BLaER1 (cell line): ENCODE results near the gene KCNIP4.

Source experiments
- H3K27ac ChIP-seq: shearing (Covaris generic); formaldehyde crosslinking; 2 replicates; pipeline ENCODE4 v1.8.1; 2022
- H3K27me3 ChIP-seq: shearing (Covaris generic); formaldehyde crosslinking; 2 replicates; pipeline ENCODE4 v1.8.1; 2022
- H3K36me3 ChIP-seq: shearing (Covaris generic); formaldehyde crosslinking; 2 replicates; pipeline ENCODE4 v1.8.1; 2022
- H3K4me1 ChIP-seq: shearing (Covaris generic); formaldehyde crosslinking; 2 replicates; pipeline ENCODE4 v1.8.1; 2022
- H3K4me2 ChIP-seq: shearing (Covaris generic); formaldehyde crosslinking; 2 replicates; pipeline ENCODE4 v1.8.1; 2022
- H3K4me3 ChIP-seq: shearing (Covaris generic); formaldehyde crosslinking; 2 replicates; pipeline ENCODE4 v1.8.1; 2022
- H3K9ac ChIP-seq: shearing (Covaris generic); formaldehyde crosslinking; 2 replicates; pipeline ENCODE4 v1.8.1; 2022
- H3K9me3 ChIP-seq: shearing (Covaris generic); formaldehyde crosslinking; 2 replicates; pipeline ENCODE4 v1.8.1; 2022
- H4K20me1 ChIP-seq: shearing (Covaris generic); formaldehyde crosslinking; 2 replicates; pipeline ENCODE4 v1.8.1; 2022
- Cebpa-rat ChIP-seq: shearing (Covaris generic); IDR thresholded peaks from 2 replicates; pipeline ENCODE4 v1.8.1; 2022

KCNIP4 gene

DNA sequence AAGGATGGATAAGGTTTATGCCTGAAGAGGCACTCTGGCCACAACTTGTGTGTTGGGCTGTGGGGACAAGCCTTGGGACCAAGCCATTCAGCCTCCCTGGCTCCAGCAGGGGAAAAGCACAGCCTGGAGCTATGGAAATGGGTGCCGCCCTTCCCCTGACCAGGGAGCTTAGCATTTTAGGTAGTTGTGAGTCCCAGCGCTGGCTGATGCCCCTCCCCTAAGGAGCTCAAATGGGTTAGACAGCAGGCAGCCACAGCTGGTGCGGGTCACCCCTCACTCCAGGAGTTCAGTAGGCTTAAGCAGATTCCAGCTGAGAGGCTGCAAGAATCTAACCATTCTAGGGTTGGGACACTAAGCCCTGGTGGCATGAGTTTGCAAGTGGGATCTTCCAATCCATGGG, 172.9 kb downstream of the KCNIP4 start:
- Histone ChIP-seq H3K4me1 (peaks cover 7% of the 10 kb centered on the region; the same call in 1 of the 2 replicates), H3K4me2 (no peak overlapping the region), H3K4me3 (no peak overlapping the region), H3K9ac (no peak overlapping the region), H3K9me3 (no peaks in the 10 kb centered on the region), H3K27me3 (no peaks in the 10 kb centered on the region), H4K20me1 (no peaks in the 10 kb centered on the region), H3K27ac (no peak overlapping the region), H3K36me3 (no peaks in the 10 kb centered on the region)
- TF ChIP-seq Cebpa-rat = no peak

DNA sequence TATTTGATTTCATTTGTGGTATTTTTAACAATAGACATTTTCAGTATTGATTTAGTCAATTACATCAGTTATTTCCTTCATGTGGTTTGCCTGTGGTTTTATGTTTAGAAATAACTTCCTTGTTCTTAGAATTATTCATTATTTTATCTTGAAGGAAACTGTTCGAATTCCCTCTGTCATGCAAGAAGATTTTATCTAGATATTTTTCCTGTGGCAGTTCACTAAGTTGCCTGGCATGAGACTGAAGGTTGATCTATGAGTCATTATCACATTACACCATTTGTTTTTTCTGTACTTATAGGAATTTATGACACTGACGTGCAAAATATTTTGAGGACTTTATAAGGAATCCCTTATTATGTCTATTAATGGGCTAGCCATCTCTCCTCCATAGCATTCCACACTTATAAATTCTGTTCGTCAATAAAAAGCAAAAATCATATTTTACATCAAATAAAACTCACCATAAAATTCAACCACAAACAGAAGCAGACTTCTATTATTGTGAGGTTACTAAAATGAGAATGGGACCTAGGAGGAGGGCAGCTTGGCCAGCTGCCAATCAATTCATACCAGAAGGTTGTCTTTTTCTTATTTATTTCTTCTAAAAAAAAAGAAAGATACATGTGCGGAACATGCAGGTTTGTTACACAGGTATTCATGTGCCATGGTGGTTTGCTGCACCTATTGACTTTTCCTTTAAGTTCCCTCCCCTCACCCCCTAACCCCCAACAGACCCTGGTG, 179.0 kb downstream of the KCNIP4 start:
- peaks cover 9% of the 10 kb centered on the region for H3K4me1 ChIP-seq
- H3K4me3 ChIP-seq = no peak overlapping the region
- TF ChIP-seq Cebpa-rat = no peak
- H3K27me3 ChIP-seq = no peaks in the 10 kb centered on the region
- no peaks in the 10 kb centered on the region for H3K36me3 ChIP-seq
- peak overlapping the region; percentile 25; the same call in 1 of the 2 replicates for H3K4me2 ChIP-seq
- H3K27ac ChIP-seq = no peak overlapping the region
- H4K20me1 ChIP-seq = no peaks in the 10 kb centered on the region
- no peak overlapping the region for H3K9ac ChIP-seq
- H3K9me3 ChIP-seq = no peaks in the 10 kb centered on the region

GRCh38 chr4:21768349-21769310, 179.9 kb downstream of the KCNIP4 start:
- Histone ChIP-seq H3K9me3 (no peaks in the 10 kb centered on the region), H3K27me3 (no peaks in the 10 kb centered on the region), H3K4me1 (peaks cover 9% of the 10 kb centered on the region), H3K27ac (no peak overlapping the region), H3K4me2 (peak overlapping the region; percentile 25; the same call in 1 of the 2 replicates), H4K20me1 (no peaks in the 10 kb centered on the region), H3K36me3 (no peaks in the 10 kb centered on the region), H3K9ac (no peak overlapping the region), H3K4me3 (no peak overlapping the region)
- TF ChIP-seq Cebpa-rat = no peak

DNA sequence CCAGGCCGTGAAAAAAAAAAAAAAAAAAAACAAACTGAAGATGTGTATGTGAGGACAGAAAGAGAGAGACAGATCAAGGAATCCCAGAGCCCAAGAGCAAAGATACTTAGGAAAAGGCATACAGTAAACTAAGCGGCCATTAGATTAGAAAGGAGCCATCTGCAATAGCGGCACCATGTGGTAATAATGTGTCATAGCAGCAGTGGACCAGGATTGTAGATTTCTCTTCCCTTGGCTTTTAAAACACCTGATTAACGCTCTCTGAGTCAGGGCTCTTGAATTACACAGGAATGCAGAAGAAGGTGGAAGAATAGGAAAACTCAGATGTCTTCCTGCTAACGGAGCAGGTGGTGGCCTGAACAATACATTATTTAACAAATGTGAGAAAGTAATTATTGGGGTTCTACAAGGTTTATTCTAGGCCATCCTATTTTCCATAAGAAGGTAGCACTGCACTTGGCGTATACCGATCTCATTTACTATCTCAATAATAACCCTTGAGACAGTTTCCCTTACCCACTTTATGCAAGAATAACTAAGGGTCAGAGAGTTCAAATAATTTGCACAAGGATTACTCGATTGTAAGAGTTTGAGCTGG, 182.7 kb downstream of the KCNIP4 start:
- Histone ChIP-seq H3K27ac (no peak overlapping the region), H3K27me3 (no peaks in the 10 kb centered on the region), H3K4me1 (peaks cover 9% of the 10 kb centered on the region)

GRCh38 chr4:21763855-21764254, 184.7 kb downstream of the KCNIP4 start:
- no peaks in the 10 kb centered on the region for H3K9me3 ChIP-seq
- no peak overlapping the region for H3K4me3 ChIP-seq
- H3K9ac ChIP-seq = no peak overlapping the region
- H3K27ac ChIP-seq = no peak overlapping the region
- no peaks in the 10 kb centered on the region for H4K20me1 ChIP-seq
- H3K27me3 ChIP-seq = no peaks in the 10 kb centered on the region
- H3K4me1 ChIP-seq = peaks cover under 1% of the 10 kb centered on the region; the same call in 1 of the 2 replicates
- H3K36me3 ChIP-seq = no peaks in the 10 kb centered on the region
- TF ChIP-seq Cebpa-rat = no peak
- no peak overlapping the region for H3K4me2 ChIP-seq

More for the DNA sequence above, 182.7 kb downstream of the KCNIP4 start:
- no peaks in the 10 kb centered on the region for H3K9me3 ChIP-seq
- TF ChIP-seq Cebpa-rat = no peak
- H3K36me3 ChIP-seq = no peaks in the 10 kb centered on the region
- H3K4me2 ChIP-seq = no peak overlapping the region
- H3K9ac ChIP-seq = no peak overlapping the region
- no peak overlapping the region for H3K4me3 ChIP-seq
- H4K20me1 ChIP-seq = no peaks in the 10 kb centered on the region

DNA sequence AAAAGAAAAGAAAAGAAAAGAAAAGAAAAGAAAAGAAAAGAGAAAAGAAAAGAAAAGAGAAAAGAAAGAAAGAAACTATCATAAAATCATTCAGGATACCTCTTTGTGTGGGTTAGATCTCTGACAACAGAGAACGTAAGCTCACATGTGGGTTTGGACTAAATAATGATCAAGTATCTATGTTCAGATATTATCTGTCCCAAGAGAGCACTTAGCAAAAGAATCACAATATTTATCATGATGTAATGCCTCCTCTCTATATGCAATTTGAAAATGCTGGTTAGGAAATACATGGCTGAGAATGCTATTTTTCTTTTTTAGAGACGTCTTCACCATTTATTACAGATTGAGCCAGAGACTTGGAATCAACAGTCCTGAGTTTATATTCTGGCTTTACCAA, 191.3 kb downstream of the KCNIP4 start:
- Histone ChIP-seq H3K36me3 (no peaks in the 10 kb centered on the region), H3K4me3 (no peak overlapping the region), H4K20me1 (no peaks in the 10 kb centered on the region), H3K27me3 (no peaks in the 10 kb centered on the region), H3K9ac (no peak overlapping the region), H3K27ac (no peak overlapping the region), H3K4me1 (no peaks in the 10 kb centered on the region), H3K9me3 (no peaks in the 10 kb centered on the region), H3K4me2 (no peak overlapping the region)
- no peak for TF ChIP-seq Cebpa-rat

- Histone ChIP-seq H4K20me1 (no peaks in the 10 kb centered on the region), H3K4me2 (no peak overlapping the region), H3K9ac (no peak overlapping the region), H3K27me3 (no peaks in the 10 kb centered on the region), H3K27ac (no peak overlapping the region), H3K36me3 (no peaks in the 10 kb centered on the region), H3K4me1 (no peaks in the 10 kb centered on the region), H3K4me3 (no peak overlapping the region), H3K9me3 (no peaks in the 10 kb centered on the region)
- no peak for TF ChIP-seq Cebpa-rat
Measured at GRCh38 chr4:21753084-21753760, 195.3 kb downstream of the KCNIP4 start.

DNA sequence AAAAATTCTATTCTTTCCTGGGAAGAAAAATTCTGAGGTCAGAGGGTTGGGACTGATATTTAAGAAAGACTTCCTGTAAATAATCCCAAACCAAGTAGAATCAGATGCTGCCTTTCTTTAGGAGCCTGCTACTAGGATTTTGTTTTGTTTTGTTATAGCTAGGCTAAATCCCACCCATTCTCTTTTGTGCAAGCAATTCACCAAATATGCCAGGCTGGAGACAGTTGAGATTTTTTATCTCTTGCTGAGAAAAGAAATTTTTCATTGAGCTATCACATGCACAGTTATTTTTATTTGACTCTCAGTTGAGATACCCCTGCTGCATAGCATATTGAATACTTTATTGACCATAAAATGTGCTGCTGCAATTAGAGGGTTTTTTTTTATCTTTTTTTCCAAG, 196.0 kb downstream of the KCNIP4 start:
- H3K9me3 ChIP-seq = no peaks in the 10 kb centered on the region
- no peak overlapping the region for H3K27ac ChIP-seq
- H3K9ac ChIP-seq = no peak overlapping the region
- H3K36me3 ChIP-seq = no peaks in the 10 kb centered on the region
- no peak for TF ChIP-seq Cebpa-rat
- H3K4me3 ChIP-seq = no peak overlapping the region
- no peaks in the 10 kb centered on the region for H4K20me1 ChIP-seq
- H3K4me1 ChIP-seq = no peaks in the 10 kb centered on the region
- H3K4me2 ChIP-seq = no peak overlapping the region
- H3K27me3 ChIP-seq = no peaks in the 10 kb centered on the region

DNA sequence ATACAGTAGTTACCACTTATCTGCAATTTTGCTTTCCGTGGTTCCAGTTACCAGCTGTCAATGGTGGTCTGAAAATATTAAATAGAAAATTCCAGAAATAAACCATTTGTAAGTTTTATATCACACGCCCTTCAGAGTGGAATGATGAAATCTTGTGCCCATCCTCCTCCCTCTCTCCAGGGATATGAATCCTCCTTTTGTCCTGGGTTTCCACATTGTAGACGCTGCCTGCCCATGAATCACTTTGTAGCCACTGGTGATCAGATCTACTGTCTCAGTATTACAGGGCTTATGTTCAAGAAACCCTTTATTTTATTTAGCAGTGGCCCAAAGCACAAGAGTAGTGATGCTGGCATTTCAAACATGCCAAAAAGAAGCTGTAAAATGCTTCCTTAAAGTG, 198.6 kb downstream of the KCNIP4 start:
- Histone ChIP-seq H3K9ac (no peak overlapping the region), H3K4me3 (no peak overlapping the region), H3K27me3 (no peaks in the 10 kb centered on the region), H3K4me2 (no peak overlapping the region), H4K20me1 (no peaks in the 10 kb centered on the region), H3K4me1 (no peaks in the 10 kb centered on the region), H3K27ac (no peak overlapping the region), H3K9me3 (no peaks in the 10 kb centered on the region), H3K36me3 (no peaks in the 10 kb centered on the region)
- TF ChIP-seq Cebpa-rat = no peak
